ENCODE results near the gene NRG3. TPM values are rescaled to one million over a fixed set of nuclear protein-coding genes. Genes with fewer than 3 reads are reported as not detected.

Gene NRG3
- total RNA-seq, 2 donors from 2014 or later: 1.7 to 2.3 TPM

DNA sequence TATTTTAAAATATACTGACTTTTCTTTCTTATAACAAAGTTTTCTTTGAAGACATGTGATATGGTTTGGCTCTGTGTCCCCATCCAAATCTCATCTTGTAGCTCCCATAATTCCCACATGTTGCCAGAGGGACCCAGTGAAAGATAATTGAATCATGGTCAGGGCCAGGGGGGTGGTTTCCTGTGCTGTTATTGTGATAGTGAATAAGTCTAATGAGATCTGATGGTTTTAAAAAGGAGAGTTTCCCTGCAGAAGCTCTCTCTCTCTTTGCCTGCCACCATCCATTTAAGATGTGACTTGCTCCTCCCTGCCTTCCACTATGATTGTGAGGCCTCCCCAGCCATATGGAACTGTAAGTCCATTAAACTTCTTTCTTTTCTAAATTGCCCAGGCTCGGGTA lies 768.1 kb downstream of the NRG3 start:
- TF ChIP-seq, protein P1, sequence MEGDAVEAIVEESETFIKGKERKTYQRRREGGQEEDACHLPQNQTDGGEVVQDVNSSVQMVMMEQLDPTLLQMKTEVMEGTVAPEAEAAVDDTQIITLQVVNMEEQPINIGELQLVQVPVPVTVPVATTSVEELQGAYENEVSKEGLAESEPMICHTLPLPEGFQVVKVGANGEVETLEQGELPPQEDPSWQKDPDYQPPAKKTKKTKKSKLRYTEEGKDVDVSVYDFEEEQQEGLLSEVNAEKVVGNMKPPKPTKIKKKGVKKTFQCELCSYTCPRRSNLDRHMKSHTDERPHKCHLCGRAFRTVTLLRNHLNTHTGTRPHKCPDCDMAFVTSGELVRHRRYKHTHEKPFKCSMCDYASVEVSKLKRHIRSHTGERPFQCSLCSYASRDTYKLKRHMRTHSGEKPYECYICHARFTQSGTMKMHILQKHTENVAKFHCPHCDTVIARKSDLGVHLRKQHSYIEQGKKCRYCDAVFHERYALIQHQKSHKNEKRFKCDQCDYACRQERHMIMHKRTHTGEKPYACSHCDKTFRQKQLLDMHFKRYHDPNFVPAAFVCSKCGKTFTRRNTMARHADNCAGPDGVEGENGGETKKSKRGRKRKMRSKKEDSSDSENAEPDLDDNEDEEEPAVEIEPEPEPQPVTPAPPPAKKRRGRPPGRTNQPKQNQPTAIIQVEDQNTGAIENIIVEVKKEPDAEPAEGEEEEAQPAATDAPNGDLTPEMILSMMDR (conservative IDR thresholded peaks at IDR 0.05): no peak
- H3K27me3 Mint-ChIP-seq (ENCODE audit: insufficient read depth): no peaks in the 10 kb centered on the region
- Histone ChIP-seq H3K4me3 (ENCODE audit: low read length) (no peak overlapping the region), H3K36me3 (ENCODE audit: control insufficient read depth, insufficient read depth, low read length) (no peaks in the 10 kb centered on the region), H3K4me1 (ENCODE audit: control insufficient read depth, insufficient read depth, low read length) (no peaks in the 10 kb centered on the region), H3K9ac (ENCODE audit: extremely low read depth, low read length, poor library complexity, severe bottlenecking) (no peak overlapping the region), H3K27me3 (ENCODE audit: control insufficient read depth, insufficient read depth, low read length, poor library complexity, severe bottlenecking) (no peaks in the 10 kb centered on the region), H3K9me3 (ENCODE audit: control insufficient read depth, low read length) (no peaks in the 10 kb centered on the region), H3K27ac (ENCODE audit: low read depth, low read length) (no peak overlapping the region)
- H3K4me1 Mint-ChIP-seq: peaks cover 2% of the 10 kb centered on the region
- WGBS, 2 experiments (ENCODE audit: insufficient coverage in 1 of 2, insufficient read length in 1 of 2): 82% methylated on average over 1 of the region's 1 CpG; no CpG with 5 or more reads in 1 of the 2 experiments
- H3K9me3 Mint-ChIP-seq: peaks cover 3% of the 10 kb centered on the region
- H3K4me3 Mint-ChIP-seq: no peak overlapping the region
- DNase-seq: no peak
- H3K27ac Mint-ChIP-seq: no peak overlapping the region
- H3K36me3 Mint-ChIP-seq (ENCODE audit: low read depth): no peaks in the 10 kb centered on the region

DNA sequence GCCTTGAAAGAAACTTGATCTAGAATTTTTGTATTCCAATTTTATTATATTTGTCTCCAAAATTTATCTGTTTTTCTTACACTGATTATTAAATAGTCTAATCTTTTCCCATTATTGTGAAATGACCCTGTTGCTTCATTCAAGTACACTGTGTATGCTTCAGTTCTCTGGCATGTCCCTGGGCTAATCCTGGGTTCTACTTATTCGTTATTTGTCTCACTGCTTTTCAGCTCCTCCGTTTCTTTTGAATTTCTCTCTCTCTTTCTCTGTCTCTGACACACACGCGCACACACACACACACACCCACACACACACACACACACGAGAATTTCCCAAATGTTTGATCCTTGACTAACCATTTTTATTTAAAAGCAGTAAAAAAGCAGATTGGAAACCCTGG lies 768.6 kb downstream of the NRG3 start:
- H3K9me3 ChIP-seq (ENCODE audit: control insufficient read depth, low read length): no peaks in the 10 kb centered on the region
- Mint-ChIP-seq H3K9me3 (peaks cover 6% of the 10 kb centered on the region), H3K36me3 (ENCODE audit: low read depth) (no peaks in the 10 kb centered on the region), H3K27me3 (ENCODE audit: insufficient read depth) (no peaks in the 10 kb centered on the region), H3K4me1 (peaks cover 2% of the 10 kb centered on the region), H3K27ac (no peak overlapping the region), H3K4me3 (no peak overlapping the region)
- H3K36me3 ChIP-seq (ENCODE audit: control insufficient read depth, insufficient read depth, low read length): no peaks in the 10 kb centered on the region
- no peak for DNase-seq
- H3K27ac ChIP-seq (ENCODE audit: low read depth, low read length): no peak overlapping the region
- no peaks in the 10 kb centered on the region for H3K4me1 ChIP-seq (ENCODE audit: control insufficient read depth, insufficient read depth, low read length)
- WGBS, 2 experiments (ENCODE audit: insufficient coverage in 1 of 2, insufficient read length in 1 of 2): 92% methylated on average over 5 of the region's 5 CpGs; no CpG with 5 or more reads in 1 of the 2 experiments
- TF ChIP-seq, protein P1 (conservative IDR thresholded peaks at IDR 0.05): no peak
- H3K27me3 ChIP-seq (ENCODE audit: control insufficient read depth, insufficient read depth, low read length, poor library complexity, severe bottlenecking): no peaks in the 10 kb centered on the region
- no peak overlapping the region for H3K4me3 ChIP-seq (ENCODE audit: low read length)
- H3K9ac ChIP-seq (ENCODE audit: extremely low read depth, low read length, poor library complexity, severe bottlenecking): no peak overlapping the region

DNA sequence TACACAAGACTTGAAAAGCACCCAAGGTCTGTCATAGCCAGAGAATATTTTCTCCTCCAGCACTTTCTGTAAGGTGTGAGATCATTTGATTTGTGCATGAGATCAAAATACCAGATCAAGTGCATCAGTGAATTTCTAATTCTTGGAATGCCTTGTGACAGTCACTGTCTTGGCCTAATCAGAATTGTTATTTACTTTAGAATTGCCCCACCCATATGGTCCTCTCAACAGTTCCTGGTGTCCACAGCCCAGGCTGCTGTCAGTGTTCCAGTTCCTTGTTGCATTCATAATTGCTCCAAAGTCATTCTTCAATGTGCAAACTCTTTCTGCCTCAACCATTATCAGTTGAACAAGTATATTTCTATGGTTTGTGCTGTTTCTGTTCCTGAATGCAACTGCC lies 770.2 kb downstream of the NRG3 start:
- H3K9me3 Mint-ChIP-seq: peaks cover 6% of the 10 kb centered on the region
- TF ChIP-seq, protein P1 (conservative IDR thresholded peaks at IDR 0.05): no peak
- DNase-seq: no peak
- H3K27me3 Mint-ChIP-seq (ENCODE audit: insufficient read depth): no peaks in the 10 kb centered on the region
- H3K9me3 ChIP-seq (ENCODE audit: control insufficient read depth, low read length): no peaks in the 10 kb centered on the region
- no peak overlapping the region for H3K27ac ChIP-seq (ENCODE audit: low read depth, low read length)
- H3K4me1 Mint-ChIP-seq: peaks cover 2% of the 10 kb centered on the region
- no peaks in the 10 kb centered on the region for H3K4me1 ChIP-seq (ENCODE audit: control insufficient read depth, insufficient read depth, low read length)
- H3K4me3 ChIP-seq (ENCODE audit: low read length): no peak overlapping the region
- H3K27ac Mint-ChIP-seq: no peak overlapping the region
- H3K9ac ChIP-seq (ENCODE audit: extremely low read depth, low read length, poor library complexity, severe bottlenecking): no peak overlapping the region
- H3K27me3 ChIP-seq (ENCODE audit: control insufficient read depth, insufficient read depth, low read length, poor library complexity, severe bottlenecking): no peaks in the 10 kb centered on the region
- no peaks in the 10 kb centered on the region for H3K36me3 ChIP-seq (ENCODE audit: control insufficient read depth, insufficient read depth, low read length)
- no peaks in the 10 kb centered on the region for H3K36me3 Mint-ChIP-seq (ENCODE audit: low read depth)
- no peak overlapping the region for H3K4me3 Mint-ChIP-seq

Data from endodermal cell (in vitro differentiated cells).